Renal pelvis (tissue), 4 donors: ENCODE data around the gene ABCG1. TPM values are rescaled to one million over a fixed set of nuclear protein-coding genes. Genes with fewer than 3 reads are reported as not detected.

Source experiments
- DNase-seq: peaks from one replicate; pipeline ENCODE4 v3.0.0-alpha.2; 2013
- polyA plus RNA-seq, 3 donors: library from polyadenylated mRNA; unstranded; fragments of 120-200 nt; gene quantifications; one replicate each; pipeline ENCODE4 v1.2.1, GENCODE V29; 2013; ENCODE audit not compliant: insufficient read length in 3 of 3

Gene ABCG1
- polyA plus RNA-seq, 3 donors = 7.6 to 11.0 (median 7.7) TPM

GRCh38 chr21:42230178-42230577, 11.2 kb downstream of the ABCG1 start:
- DNase-seq = no peak

DNA sequence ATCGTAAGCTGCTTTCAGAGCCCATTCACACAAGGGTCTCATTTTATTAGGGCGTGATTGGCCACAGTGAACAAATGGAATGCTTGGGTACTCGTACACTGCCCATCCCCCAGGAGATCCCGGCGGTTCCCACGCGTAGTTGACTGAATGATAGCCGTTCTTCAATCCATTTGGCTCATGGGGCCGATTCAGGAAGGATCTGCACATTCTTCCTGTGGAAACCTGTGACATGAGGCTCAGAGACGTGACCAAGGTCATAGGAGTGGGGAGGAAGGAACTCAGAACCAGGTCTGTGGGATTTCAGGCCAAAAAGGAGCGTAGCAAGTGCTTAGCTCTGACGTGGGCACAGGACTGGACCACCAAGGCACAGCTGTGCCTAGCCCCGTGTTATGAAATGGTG, 11.7 kb downstream of the ABCG1 start:
- no peak for DNase-seq

DNA sequence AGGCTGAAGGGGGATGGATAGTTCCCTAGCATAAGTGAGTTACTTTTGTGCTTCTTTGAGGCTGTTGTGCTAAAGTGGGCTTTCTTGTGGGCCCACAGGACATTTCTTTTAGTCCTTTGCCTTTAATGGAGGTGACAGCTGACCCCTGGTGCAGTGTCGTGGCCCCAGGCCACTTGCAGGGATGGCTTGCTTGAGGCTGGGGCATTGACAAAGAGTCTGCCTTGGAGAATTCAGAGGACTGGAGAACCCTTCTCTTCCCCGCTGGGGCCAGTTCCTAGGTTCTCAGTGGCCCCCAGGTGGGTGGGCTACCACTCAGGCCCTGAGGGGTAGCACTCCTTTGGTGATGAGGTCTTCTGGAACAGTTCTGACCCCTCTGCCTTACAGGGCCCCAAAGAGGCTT, 12.8 kb downstream of the ABCG1 start:
- DNase-seq = no peak

DNA sequence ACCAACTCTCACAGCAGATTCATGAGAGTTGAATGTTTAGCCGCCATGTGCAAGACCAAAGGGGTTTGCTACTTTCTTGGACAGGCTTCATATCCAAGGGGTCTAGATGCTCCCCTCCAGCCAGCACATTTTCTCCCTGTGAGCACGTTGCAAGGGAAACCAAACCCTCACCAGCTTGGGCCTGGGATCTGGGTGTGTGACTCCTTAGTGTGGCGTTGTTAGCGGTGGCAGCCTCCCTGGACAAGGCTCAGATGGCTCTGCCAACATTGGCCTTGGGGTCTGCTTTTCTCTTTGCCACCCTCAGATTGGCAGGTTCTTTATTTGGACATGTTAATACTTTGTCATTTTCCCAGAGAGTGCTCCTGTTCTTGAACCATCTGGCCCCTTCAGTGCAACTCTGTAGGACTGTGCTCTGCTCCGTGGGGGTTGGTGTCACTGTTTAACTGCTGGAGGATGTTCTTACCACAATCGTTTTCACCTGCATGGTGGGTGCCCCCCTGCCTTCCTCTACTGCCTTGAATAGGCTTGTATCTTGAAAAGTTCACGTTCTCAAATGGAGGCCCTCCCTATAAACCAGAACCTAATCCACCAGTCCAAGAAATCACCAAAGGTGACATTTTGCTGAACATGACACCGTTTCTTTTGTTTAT, 13.4 kb downstream of the ABCG1 start:
- DNase-seq = no peak

DNA sequence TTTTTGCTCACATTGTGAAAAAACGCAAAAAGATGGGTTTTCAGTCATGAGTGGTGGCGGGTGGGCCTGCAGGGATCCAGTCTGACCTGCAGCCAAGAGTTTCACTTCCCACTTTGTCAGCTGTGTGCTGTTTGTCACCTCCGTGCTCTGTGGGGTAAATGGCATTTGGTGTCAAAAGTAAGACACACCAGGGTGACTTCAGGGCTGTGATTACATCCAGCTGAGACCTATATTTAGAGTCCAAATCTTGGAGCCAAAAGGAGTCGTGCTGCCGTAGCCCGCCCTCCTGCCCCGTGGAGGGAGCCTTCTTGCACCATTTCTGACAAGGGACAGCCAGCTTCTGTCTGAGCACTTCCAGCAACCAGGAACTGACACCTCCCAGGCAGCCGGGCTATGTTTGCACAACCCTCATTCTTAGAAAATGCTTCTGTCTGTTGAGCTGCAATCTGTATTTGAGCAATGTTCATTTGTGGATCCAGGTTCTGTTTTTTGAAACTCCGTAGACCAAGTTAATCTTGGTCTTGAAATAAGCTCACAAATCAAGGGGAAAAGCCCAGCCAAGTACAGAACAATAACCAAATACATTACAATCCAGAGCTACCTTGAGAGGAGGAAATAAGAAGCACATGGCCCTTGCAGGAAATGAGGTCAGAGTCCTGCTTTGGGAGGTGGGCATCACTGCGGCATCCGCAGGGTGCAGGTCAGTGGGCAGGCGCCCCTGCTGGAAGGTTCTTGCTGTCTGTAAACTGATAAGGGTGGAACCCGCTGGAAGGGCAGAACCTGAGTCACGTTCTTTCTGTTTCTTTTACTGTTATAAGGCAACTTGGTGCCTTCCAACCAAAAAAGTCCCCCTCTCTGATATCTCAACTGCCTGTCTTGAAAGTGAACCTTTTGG, 14.4 kb downstream of the ABCG1 start:
- peak; percentile 47 for DNase-seq

- no peak for DNase-seq
Observed at GRCh38 chr21:42234041-42234440, 15.1 kb downstream of the ABCG1 start.

- DNase-seq = peak; percentile 67
Observed at GRCh38 chr21:42234464-42235241, 15.7 kb downstream of the ABCG1 start.

DNA sequence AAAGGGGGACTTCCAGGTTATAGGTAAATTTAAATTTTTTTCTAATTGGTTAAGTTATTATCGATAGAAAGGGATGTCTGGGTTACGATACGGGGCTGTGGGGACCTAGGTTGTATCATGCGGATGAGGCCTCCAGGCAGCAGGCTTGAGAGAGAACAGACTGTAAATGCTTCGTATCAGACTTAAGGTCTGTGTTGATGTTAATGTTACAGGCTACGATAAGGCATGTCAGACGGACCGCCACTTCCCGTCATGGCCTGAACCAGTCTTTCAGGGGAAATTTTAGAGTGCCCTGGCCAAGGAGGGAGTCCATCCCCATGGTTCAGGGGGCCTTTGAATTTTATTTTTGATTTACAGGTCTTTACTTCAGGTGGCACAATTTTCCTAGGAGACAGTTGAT, 16.7 kb downstream of the ABCG1 start:
- no peak for DNase-seq

DNA sequence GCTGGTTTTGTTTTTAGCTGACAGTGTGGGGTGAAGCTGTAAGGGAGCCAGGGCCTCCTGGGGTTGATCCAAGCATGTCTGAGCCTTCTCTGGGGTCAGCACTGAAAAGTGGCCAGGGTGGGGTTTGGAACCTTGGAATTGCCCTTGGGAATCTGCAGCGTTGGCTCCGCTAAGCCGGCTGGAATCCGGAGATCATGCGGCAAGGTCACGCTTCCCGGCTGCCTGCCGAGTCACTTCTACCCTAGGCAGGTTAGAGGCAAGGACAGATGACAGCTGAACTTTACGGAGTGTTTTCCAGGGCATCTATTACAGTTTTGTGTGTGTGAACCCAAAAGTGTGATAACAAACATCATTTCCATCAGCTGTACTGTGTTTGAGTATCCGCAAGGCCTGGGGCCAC, 17.1 kb downstream of the ABCG1 start:
- no peak for DNase-seq

DNA sequence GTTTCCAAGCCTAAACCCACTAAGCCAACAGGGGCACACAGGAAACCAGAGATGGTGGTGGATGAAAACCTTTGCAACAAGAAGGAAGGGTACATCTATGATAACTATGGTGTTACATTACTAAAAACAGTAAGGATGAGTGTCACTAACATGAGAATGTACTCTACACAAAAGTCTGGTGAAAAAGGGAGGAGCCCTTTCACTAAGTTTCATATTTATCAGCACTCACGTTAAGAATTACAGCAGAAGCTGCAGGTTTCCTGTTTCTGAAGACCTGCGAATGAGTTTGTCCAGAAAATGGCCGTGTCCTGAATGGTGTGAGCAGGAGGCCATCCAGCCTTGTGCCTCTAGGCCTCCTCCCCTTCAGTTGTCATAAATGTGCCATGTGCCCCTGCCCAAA, 17.8 kb downstream of the ABCG1 start:
- DNase-seq = no peak

- no peak for DNase-seq
Observed at GRCh38 chr21:42237161-42237560, 18.2 kb downstream of the ABCG1 start.

- DNase-seq = no peak
Observed at GRCh38 chr21:42237577-42237976, 18.6 kb downstream of the ABCG1 start.

DNA sequence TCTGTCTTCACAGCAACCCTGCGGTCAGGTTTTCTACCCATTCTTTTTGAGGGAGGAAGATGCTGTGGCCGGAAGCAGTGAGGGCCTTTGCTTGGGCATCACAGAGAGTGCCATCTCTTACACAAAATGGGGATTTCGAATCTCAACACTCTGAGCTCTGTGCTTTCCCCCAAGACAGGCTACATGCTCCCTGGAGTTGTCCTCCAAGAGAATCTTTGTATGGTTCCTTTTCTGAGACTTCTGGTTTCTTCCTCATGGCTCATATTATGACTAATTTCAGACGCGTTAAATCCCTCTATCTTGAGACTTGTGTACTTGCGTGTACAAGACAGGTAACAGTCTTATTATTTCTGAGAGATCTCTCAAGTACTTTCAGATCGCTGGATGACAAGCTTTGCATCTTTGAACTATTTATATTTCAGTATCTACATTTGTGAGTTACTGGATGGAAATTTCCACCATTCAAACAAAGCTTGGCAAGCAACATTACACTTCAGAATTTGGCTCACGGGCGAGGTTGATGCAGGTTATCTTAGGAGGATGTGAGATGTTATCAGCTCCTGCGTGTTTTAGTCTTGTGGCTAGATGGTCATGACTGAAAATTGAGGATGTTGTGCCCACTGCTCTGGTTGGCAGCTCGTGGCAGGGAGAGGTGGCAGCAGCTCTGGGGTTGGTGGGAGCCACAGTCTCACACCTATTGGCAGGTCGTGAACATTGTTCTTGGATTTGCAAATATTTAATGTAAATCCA, 19.4 kb downstream of the ABCG1 start:
- DNase-seq = no peak

DNA sequence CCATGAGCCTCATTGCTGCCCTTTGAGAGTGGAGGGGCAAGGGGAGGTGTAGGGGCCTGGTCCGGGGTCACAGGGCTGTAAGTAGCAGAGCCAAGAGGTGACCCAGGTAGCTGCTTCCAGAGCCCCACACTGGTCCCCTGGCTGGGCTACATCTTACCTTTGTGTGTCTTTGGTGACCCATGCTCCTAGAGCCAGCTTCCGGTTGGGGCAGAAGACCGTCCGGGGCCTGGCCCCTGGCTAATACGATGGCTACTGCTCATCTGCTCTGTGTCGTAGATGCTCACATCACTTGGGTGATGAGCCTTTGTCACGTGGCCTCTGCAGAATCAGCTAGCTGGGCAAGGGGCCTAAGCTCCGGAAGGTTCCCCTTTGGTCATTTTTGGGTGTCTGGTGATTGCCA, 20.6 kb downstream of the ABCG1 start:
- DNase-seq = no peak

DNA sequence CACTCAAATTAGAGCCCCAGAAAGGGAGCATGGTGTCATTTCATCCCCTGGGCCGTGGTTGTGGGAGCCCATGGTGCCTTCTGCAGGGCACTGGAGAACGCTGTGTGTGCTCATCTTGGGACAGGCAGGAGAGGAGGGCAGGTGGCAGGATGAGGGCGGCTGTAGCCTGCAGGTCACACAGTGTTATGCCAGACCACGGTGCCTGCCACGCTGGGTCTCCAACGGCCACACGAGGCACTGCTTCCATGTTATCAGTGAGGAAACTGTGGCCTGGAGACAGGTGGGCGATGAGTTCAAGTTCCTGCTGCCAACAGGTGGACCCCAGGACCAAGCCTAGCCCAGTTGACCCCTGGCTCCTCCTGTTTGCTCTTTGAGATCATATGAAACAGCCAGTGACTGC, 21.0 kb downstream of the ABCG1 start:
- no peak for DNase-seq

- DNase-seq = no peak
Observed at GRCh38 chr21:42242611-42243010, 23.7 kb downstream of the ABCG1 start.

DNA sequence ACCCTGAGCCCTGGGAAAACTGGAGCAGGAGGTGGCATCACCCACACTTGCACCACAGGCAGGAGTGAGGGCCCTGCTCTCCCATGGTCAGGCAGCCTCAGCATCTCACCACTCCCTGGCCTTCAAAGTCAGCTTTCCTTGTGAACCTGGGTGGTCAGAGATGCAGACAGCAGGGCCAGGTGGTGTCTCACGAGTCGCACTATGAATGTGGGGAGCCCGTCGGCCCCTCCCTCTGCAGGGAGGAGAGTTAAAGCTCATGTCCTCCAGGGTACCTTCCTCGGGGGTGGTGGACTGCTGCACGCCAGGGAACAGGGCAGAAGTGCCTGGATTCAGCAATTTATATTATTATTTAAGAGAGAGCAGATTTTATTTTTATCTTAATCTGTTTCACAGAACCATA, 24.1 kb downstream of the ABCG1 start:
- DNase-seq = no peak

GRCh38 chr21:42245331-42246193, 26.6 kb downstream of the ABCG1 start:
- DNase-seq = no peak

GRCh38 chr21:42247716-42248115, 28.8 kb downstream of the ABCG1 start:
- DNase-seq = no peak

DNA sequence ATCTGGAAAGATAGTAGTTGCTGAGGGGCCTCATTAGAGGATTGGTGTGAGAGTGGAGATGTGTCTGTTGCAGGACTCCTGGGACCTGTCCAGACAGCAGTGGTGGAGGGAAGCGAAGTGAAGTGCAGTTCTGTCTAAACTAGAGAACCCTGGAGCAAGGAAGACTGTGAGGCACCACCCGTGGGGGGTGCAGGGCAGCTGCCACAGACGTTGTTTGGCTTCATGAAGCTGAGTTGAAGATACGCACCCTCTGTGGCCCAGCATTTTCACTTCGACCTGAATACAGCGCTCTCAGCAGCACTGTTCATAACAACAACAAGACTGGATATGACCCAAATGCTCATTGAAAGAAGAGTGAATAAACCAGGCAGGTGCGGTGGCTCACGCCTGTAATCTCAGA, 29.3 kb downstream of the ABCG1 start:
- no peak for DNase-seq
